ENCODE measurements around the gene TCTN2.

Gene TCTN2

DNA sequence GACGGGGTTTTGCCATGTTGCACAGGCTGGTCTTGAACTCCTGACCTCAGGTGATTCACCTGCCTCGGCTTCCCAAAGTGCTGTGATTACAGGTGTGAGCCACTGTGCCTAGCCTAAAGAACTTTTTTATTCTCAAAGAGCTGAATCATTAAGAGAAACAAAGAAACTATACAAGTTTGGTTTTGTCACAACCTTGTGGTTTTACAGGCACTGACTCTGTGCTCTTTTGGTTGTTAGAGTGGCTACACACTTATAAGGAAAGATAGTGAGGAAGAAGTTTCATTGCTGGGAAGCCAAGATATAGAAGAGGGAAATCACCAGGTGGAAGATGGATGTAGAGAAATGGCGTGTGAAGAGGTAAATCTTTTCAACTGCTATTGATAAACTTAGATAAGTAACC, 81.1 kb downstream of the TCTN2 start:
- in situ Hi-C loops (cut with HindIII; ENCODE audit: low pct_ligation_motif_present, low sequenced_read_pairs): no loop called here
- TF ChIP-seq, protein P1, sequence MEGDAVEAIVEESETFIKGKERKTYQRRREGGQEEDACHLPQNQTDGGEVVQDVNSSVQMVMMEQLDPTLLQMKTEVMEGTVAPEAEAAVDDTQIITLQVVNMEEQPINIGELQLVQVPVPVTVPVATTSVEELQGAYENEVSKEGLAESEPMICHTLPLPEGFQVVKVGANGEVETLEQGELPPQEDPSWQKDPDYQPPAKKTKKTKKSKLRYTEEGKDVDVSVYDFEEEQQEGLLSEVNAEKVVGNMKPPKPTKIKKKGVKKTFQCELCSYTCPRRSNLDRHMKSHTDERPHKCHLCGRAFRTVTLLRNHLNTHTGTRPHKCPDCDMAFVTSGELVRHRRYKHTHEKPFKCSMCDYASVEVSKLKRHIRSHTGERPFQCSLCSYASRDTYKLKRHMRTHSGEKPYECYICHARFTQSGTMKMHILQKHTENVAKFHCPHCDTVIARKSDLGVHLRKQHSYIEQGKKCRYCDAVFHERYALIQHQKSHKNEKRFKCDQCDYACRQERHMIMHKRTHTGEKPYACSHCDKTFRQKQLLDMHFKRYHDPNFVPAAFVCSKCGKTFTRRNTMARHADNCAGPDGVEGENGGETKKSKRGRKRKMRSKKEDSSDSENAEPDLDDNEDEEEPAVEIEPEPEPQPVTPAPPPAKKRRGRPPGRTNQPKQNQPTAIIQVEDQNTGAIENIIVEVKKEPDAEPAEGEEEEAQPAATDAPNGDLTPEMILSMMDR (IDR thresholded peaks at IDR 0.05; ENCODE audit: low read depth, low read length, missing control alignments): no peak
- H3K27me3 ChIP-seq (replicated peaks): no peaks in the 10 kb centered on the region
- no peak for DNase-seq
- no peak overlapping the region for H3K27ac ChIP-seq
- peaks cover 19% of the 10 kb centered on the region for H3K36me3 ChIP-seq (replicated peaks)
- H3K4me3 ChIP-seq (ENCODE audit: low read depth, low read length): no peak overlapping the region

DNA sequence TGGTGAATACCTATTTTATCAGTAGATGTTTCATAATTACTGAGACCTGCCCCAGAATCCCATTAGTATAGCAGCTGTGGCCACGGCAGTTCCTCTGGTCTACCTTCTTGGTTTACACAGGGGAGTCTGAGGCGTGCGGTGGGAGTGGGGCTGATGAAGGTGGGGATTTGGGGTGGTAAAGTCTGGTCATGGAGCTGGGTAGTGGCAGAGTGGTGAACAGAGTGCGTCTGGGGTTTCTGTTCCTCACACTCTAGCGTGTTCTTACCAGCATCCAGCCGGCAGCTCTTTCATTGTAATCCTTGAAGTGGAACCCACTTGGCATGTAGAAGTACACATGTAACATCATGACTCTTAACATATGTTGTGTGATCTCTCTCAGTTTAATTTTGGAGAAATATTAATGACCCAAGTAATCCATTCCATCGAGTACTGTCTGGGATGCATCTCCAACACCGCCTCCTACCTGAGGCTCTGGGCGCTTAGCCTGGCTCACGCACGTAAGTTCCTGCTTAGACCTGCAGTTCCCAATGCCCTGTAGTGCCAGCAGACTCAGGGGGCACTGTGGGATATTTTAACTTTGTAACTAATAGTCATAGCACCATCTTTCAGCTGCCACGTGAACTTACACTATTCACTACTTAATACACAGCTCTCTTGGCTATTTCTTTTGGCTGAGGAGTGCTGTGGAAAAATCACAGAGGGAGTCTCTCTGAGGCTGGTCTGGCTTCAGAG, 83.3 kb downstream of the TCTN2 start:
- DNase-seq: no peak
- in situ Hi-C loops (cut with HindIII; ENCODE audit: low pct_ligation_motif_present, low sequenced_read_pairs): no loop called here
- no peaks in the 10 kb centered on the region for H3K27me3 ChIP-seq (replicated peaks)
- H3K36me3 ChIP-seq (replicated peaks): peaks cover 19% of the 10 kb centered on the region
- no peak overlapping the region for H3K27ac ChIP-seq
- TF ChIP-seq, protein P1 (IDR thresholded peaks at IDR 0.05; ENCODE audit: low read depth, low read length, missing control alignments): no peak
- H3K4me3 ChIP-seq (ENCODE audit: low read depth, low read length): no peak overlapping the region

DNA sequence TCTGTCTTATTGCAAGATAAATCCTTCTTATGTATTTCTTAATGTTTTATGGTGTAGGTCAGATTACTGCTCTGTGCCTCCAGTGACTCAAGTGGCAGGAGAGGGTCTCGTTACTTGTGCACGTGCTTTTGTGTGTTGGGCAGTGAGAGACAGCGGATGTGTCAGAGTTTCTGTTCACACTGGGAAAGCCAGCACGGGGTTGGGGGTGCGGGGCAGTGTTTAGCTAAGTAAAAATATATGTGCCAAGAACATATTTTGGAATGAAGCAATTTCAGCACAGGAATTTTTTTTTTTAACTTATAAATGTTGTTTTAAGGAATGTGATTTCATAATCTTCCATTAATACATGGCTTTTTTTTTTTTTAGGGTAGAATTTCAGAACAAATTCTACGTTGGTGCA, 86.6 kb downstream of the TCTN2 start:
- H3K36me3 ChIP-seq (replicated peaks): peaks cover 6% of the 10 kb centered on the region
- no peak overlapping the region for H3K4me3 ChIP-seq (ENCODE audit: low read depth, low read length)
- no peak overlapping the region for H3K27ac ChIP-seq
- H3K27me3 ChIP-seq (replicated peaks): no peaks in the 10 kb centered on the region
- in situ Hi-C loops (cut with HindIII; ENCODE audit: low pct_ligation_motif_present, low sequenced_read_pairs): no loop called here
- DNase-seq: peak; percentile 66
- TF ChIP-seq, protein P1 (IDR thresholded peaks at IDR 0.05; ENCODE audit: low read depth, low read length, missing control alignments): no peak
